ENCODE data around the gene HENMT1. TPM values are rescaled to one million over a fixed set of nuclear protein-coding genes. Genes with fewer than 3 reads are reported as not detected.

The HENMT1 gene
- total and polyA plus RNA-seq, 3 donors from 2014 or later, result 70.9 to 126 (median 72.0) TPM

GRCh38 chr1:108600504-108600903, 60.4 kb downstream of the HENMT1 start:
- no peak for DNase-seq
- Histone ChIP-seq H3K4me1 (peaks cover 5% of the 10 kb centered on the region), H3K36me3 (ENCODE audit: low read depth, missing control alignments) (no peaks in the 10 kb centered on the region), H3K4me3 (no peak overlapping the region), H3K27ac (no peak overlapping the region), H3K9me3 (no peaks in the 10 kb centered on the region), H3K27me3 (no peaks in the 10 kb centered on the region)
- intact Hi-C loops (cut with DNase I; ENCODE audit: low total_unique reads), result no loop called here
- TF ChIP-seq, protein P1, sequence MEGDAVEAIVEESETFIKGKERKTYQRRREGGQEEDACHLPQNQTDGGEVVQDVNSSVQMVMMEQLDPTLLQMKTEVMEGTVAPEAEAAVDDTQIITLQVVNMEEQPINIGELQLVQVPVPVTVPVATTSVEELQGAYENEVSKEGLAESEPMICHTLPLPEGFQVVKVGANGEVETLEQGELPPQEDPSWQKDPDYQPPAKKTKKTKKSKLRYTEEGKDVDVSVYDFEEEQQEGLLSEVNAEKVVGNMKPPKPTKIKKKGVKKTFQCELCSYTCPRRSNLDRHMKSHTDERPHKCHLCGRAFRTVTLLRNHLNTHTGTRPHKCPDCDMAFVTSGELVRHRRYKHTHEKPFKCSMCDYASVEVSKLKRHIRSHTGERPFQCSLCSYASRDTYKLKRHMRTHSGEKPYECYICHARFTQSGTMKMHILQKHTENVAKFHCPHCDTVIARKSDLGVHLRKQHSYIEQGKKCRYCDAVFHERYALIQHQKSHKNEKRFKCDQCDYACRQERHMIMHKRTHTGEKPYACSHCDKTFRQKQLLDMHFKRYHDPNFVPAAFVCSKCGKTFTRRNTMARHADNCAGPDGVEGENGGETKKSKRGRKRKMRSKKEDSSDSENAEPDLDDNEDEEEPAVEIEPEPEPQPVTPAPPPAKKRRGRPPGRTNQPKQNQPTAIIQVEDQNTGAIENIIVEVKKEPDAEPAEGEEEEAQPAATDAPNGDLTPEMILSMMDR (IDR thresholded peaks at IDR 0.05), result no peak
- no peak for TF ChIP-seq POLR2A (IDR thresholded peaks at IDR 0.05)
- WGBS, 2 donors, result 50 to 60% methylated on average over 4 of the region's 4 CpGs

- 90 to 93% methylated on average over 1 of the region's 1 CpG for WGBS, 2 donors
- TF ChIP-seq, protein P1 (IDR thresholded peaks at IDR 0.05), result no peak
- no peak for TF ChIP-seq POLR2A (IDR thresholded peaks at IDR 0.05)
- DNase-seq, result no peak
- Histone ChIP-seq H3K36me3 (ENCODE audit: low read depth, missing control alignments) (no peaks in the 10 kb centered on the region), H3K27ac (no peak overlapping the region), H3K9me3 (no peaks in the 10 kb centered on the region), H3K27me3 (no peaks in the 10 kb centered on the region), H3K4me1 (peaks cover 5% of the 10 kb centered on the region), H3K4me3 (no peak overlapping the region)
- intact Hi-C loops (cut with DNase I; ENCODE audit: low total_unique reads), result no loop called here
Observed at GRCh38 chr1:108598340-108598739, 62.6 kb downstream of the HENMT1 start.

Other genes starting within 250 kb of the HENMT1 start
- 1 to 10 TPM; 1.8 to 6.8 TPM for gene NBPF6, start 210.8 kb downstream of the HENMT1 start, total RNA-seq
- gene NBPF6, start 210.8 kb downstream of the HENMT1 start, polyA plus RNA-seq (ENCODE audit: insufficient read depth, low read depth, low replicate concordance), result 10.7 TPM
- gene EEIG2, start 101.0 kb downstream of the HENMT1 start, total RNA-seq, result 10 to 100 TPM; 14.7 to 20.6 TPM
- gene EEIG2, start 101.0 kb downstream of the HENMT1 start, polyA plus RNA-seq (ENCODE audit: insufficient read depth, low read depth, low replicate concordance), result 11.6 TPM
- 10 to 100 TPM; 28.1 to 29.0 TPM for gene PRPF38B, start 31.2 kb upstream of the HENMT1 start, total RNA-seq
- gene PRPF38B, start 31.2 kb upstream of the HENMT1 start, polyA plus RNA-seq (ENCODE audit: insufficient read depth, low read depth, low replicate concordance), result 8.6 TPM
- 10 to 100 TPM in 1 of 2 donors, 1 to 10 TPM in 1; 7.6 to 11.2 TPM for gene FNDC7, start 51.8 kb upstream of the HENMT1 start, total RNA-seq
- 3.2 TPM for gene FNDC7, start 51.8 kb upstream of the HENMT1 start, polyA plus RNA-seq (ENCODE audit: insufficient read depth, low read depth, low replicate concordance)
- 10 to 100 TPM; 59.6 to 71.8 TPM for gene STXBP3, start 85.6 kb upstream of the HENMT1 start, total RNA-seq
- 22.7 TPM for gene STXBP3, start 85.6 kb upstream of the HENMT1 start, polyA plus RNA-seq (ENCODE audit: insufficient read depth, low read depth, low replicate concordance)
- 1 to 10 TPM; 3.8 to 8.1 TPM for gene AKNAD1, start 196.0 kb upstream of the HENMT1 start, total RNA-seq
- 9.8 TPM for gene AKNAD1, start 196.0 kb upstream of the HENMT1 start, polyA plus RNA-seq (ENCODE audit: insufficient read depth, low read depth, low replicate concordance)
- 10 to 100 TPM; 18.1 to 19.4 TPM for gene GPSM2, start 215.9 kb upstream of the HENMT1 start, total RNA-seq
- gene GPSM2, start 215.9 kb upstream of the HENMT1 start, polyA plus RNA-seq (ENCODE audit: insufficient read depth, low read depth, low replicate concordance), result 20.8 TPM

Measured in testis (tissue), 3 donors.